Astrocyte of the spinal cord (primary cell): ENCODE measurements around the gene SCAND1.

Source experiments
- DNase-seq: peaks from one replicate; pipeline ENCODE4 v3.0.0; 2011; ENCODE audit warnings: low read depth, low spot score
- H3K4me3 ChIP-seq: 2 replicates; pipeline ENCODE4 v1.5.1; 2011; ENCODE audit warnings: low read depth, mild to moderate bottlenecking, low read length, moderate library complexity
- CTCF ChIP-seq: IDR thresholded peaks from 2 replicates; pipeline ENCODE4 v1.5.1; 2012; ENCODE audit warnings: low read depth, mild to moderate bottlenecking, low read length, inconsistent platforms
- in situ Hi-C: cut with HindIII; loops from 2 replicates; pipeline ENCODE4 v1.10.0; 2017; ENCODE audit warnings: low sequenced_read_pairs

SCAND1 gene

GRCh38 chr20:35978041-35978513 is 23.8 kb upstream of the SCAND1 start:
- TF ChIP-seq CTCF, result no peak
- in situ Hi-C loops, result no loop called here
- H3K4me3 ChIP-seq, result no peak overlapping the region
- no peak for DNase-seq

- DNase-seq, result no peak
- TF ChIP-seq CTCF, result no peak
- in situ Hi-C loops, result no loop called here
- no peak overlapping the region for H3K4me3 ChIP-seq
Observed at GRCh38 chr20:35975576-35976373, 21.5 kb upstream of the SCAND1 start.

- no peak overlapping the region for H3K4me3 ChIP-seq
- in situ Hi-C loops, result no loop called here
- DNase-seq, result no peak
- TF ChIP-seq CTCF, result no peak
Observed at GRCh38 chr20:35974256-35974655, 20.0 kb upstream of the SCAND1 start.

- TF ChIP-seq CTCF, result no peak
- in situ Hi-C loops, result no loop called here
- no peak overlapping the region for H3K4me3 ChIP-seq
- peak; percentile 23 for DNase-seq
Observed at GRCh38 chr20:35972462-35972861, 18.2 kb upstream of the SCAND1 start.

- no peak for DNase-seq
- no peak overlapping the region for H3K4me3 ChIP-seq
- no peak for TF ChIP-seq CTCF
- in situ Hi-C loops, result no loop called here
Observed at GRCh38 chr20:35971981-35972380, 17.7 kb upstream of the SCAND1 start.

GRCh38 chr20:35968930-35969329 is 14.6 kb upstream of the SCAND1 start:
- TF ChIP-seq CTCF, result no peak
- H3K4me3 ChIP-seq, result no peak overlapping the region
- no peak for DNase-seq
- in situ Hi-C loops, result no loop called here
